Fibroblast of villous mesenchyme (primary cell): ENCODE measurements around the gene ALAD. TPM values are rescaled to one million over a fixed set of nuclear protein-coding genes. Genes with fewer than 3 reads are reported as not detected.
"Not testable (repeated sequence)": the region's sequence is repeated elsewhere in the genome, so short reads cannot be mapped to it uniquely, and the experiment has no call there.

Source experiments
- DNase-seq: peaks from one replicate; pipeline ENCODE4 v3.0.0-alpha.2; 2010; ENCODE audit warnings: low read depth
- H3K4me3 ChIP-seq: 2 replicates; pipeline ENCODE4 v1.5.1; 2011; ENCODE audit warnings: low read depth, mild to moderate bottlenecking, low read length
- CTCF ChIP-seq: IDR thresholded peaks from 2 replicates; pipeline ENCODE4 v1.5.1; 2012; ENCODE audit warnings: low read depth, mild to moderate bottlenecking, low read length; ENCODE audit not compliant: insufficient read depth
- total RNA-seq: library from RNA; depleted of rRNA; stranded (reverse); fragments of >200 nt; gene quantifications from 2 replicates; pipeline ENCODE4 v1.2.3, GENCODE V29; 2012

The ALAD gene
- total RNA-seq, 1 donor: 14.2 TPM

GRCh38 chr9:113410207-113410864 is 9.3 kb upstream of the ALAD start, which contains the start of the genes C9orf43 and POLE3:
TSS of gene C9orf43 (plus strand) at chr9:113410747. CDS start at chr9:113413494, 2,747 bp downstream.
TSS of gene POLE3 (minus strand) at chr9:113410675. CDS start at chr9:113410293, 382 bp downstream.
- DNase-seq: peak; percentile 97
- peak within 1 kb of the TSS; percentile 73 for H3K4me3 ChIP-seq
- no peak for TF ChIP-seq CTCF

- no peak for DNase-seq
- H3K4me3 ChIP-seq: peak overlapping the region; percentile 73
- no peak for TF ChIP-seq CTCF
Measured at GRCh38 chr9:113409883-113410206, 8.8 kb upstream of the ALAD start.

- TF ChIP-seq CTCF: no peak
- peak overlapping the region; percentile 73 for H3K4me3 ChIP-seq
- no peak for DNase-seq
Measured at GRCh38 chr9:113409481-113409880, 8.4 kb upstream of the ALAD start.

- not testable (repeated sequence) for H3K4me3 ChIP-seq
- peak; percentile 78 for DNase-seq
- peak; percentile 82 for TF ChIP-seq CTCF
Measured at GRCh38 chr9:113406873-113407511, 5.9 kb upstream of the ALAD start.

- DNase-seq: not testable (repeated sequence)
Measured at GRCh38 chr9:113406353-113406752, 5.3 kb upstream of the ALAD start.

GRCh38 chr9:113403646-113404045 is 2.6 kb upstream of the ALAD start:
- DNase-seq: no peak
- no peak overlapping the region for H3K4me3 ChIP-seq
- no peak for TF ChIP-seq CTCF

More at GRCh38 chr9:113406353-113406752, 5.3 kb upstream of the ALAD start:
- not testable (repeated sequence) for H3K4me3 ChIP-seq

- TF ChIP-seq CTCF: no peak
- H3K4me3 ChIP-seq: no peak overlapping the region
- DNase-seq: no peak
Measured at GRCh38 chr9:113399646-113400200, 1.4 kb downstream of the ALAD start.
